CD14-positive monocyte (primary cell): ENCODE data around the gene VMP1. TPM values are rescaled to one million over a fixed set of nuclear protein-coding genes. Genes with fewer than 3 reads are reported as not detected.

ENCODE experiments used
- DNase-seq, 3 donors: peaks; one replicate each; pipeline ENCODE4 v3.0.0-alpha.2; 2011 to 2022
- H2AFZ ChIP-seq: 2 replicates; pipeline ENCODE4 v1.6.0; 2012; ENCODE audit warnings: mild to moderate bottlenecking, low read depth, low read length, inconsistent platforms; ENCODE audit not compliant: insufficient read depth, poor library complexity, severe bottlenecking
- H3K27ac ChIP-seq, 2 donors: 1 replicate in 1 of 2; 2 replicates in 1 of 2; pipeline ENCODE4 v1.5.1; 2012 to 2013; ENCODE audit warnings: low read length in 2 of 2, control low read depth in 1 of 2, inconsistent platforms in 1 of 2, low read depth in 1 of 2, mild to moderate bottlenecking in 1 of 2
- H3K27me3 ChIP-seq, 2 donors: one replicate each; pipeline versions ENCODE4 v1.6.0 to v1.6.1; 2011 to 2013; ENCODE audit warnings: low read length in 2 of 2; ENCODE audit not compliant: control insufficient read depth in 2 of 2, insufficient read depth in 2 of 2
- H3K36me3 ChIP-seq, 2 donors: replicated peaks in 1 of 2; 1 replicate in 1 of 2; 2 replicates in 1 of 2; pipeline versions ENCODE4 v1.5.1 to v1.6.1; 2012 to 2013; ENCODE audit warnings: low read length in 2 of 2, control low read depth in 1 of 2, inconsistent platforms in 1 of 2, mild to moderate bottlenecking in 1 of 2; ENCODE audit not compliant: insufficient read depth in 2 of 2, control insufficient read depth in 1 of 2
- H3K4me1 ChIP-seq, 2 donors: 1 replicate in 1 of 2; 2 replicates in 1 of 2; pipeline versions ENCODE4 v1.5.1 to v1.6.1; 2012 to 2013; ENCODE audit warnings: low read length in 2 of 2, control low read depth in 1 of 2, inconsistent platforms in 1 of 2, mild to moderate bottlenecking in 1 of 2, moderate library complexity in 1 of 2; ENCODE audit not compliant: insufficient read depth in 2 of 2, control insufficient read depth in 1 of 2
- H3K4me2 ChIP-seq: replicated peaks from 2 replicates; pipeline ENCODE3; 2012; ENCODE audit warnings: low read length, moderate library complexity, mild to moderate bottlenecking; ENCODE audit not compliant: poor library complexity, severe bottlenecking; ENCODE audit errors: extremely low read depth
- H3K4me3 ChIP-seq, 3 experiments: fragments of 200-600 bp in 1 of 3; sonication (generic) in 1 of 3; replicated peaks in 1 of 3; 1 replicate in 2 of 3; 2 replicates in 1 of 3; pipeline ENCODE4 v1.5.1; 2011 to 2013; ENCODE audit warnings: low read length in 3 of 3, mild to moderate bottlenecking in 3 of 3, control low read depth in 2 of 3, low read depth in 2 of 3, inconsistent platforms in 1 of 3, moderate library complexity in 1 of 3
- H3K79me2 ChIP-seq: 2 replicates; pipeline ENCODE4 v1.6.0; 2012; ENCODE audit warnings: mild to moderate bottlenecking, control low read depth, inconsistent platforms, low read length, moderate library complexity; ENCODE audit not compliant: insufficient read depth
- H3K9ac ChIP-seq: 2 replicates; pipeline ENCODE4 v1.6.0; 2017; ENCODE audit warnings: low read length, mild to moderate bottlenecking; ENCODE audit not compliant: insufficient read depth, poor library complexity, severe bottlenecking
- H3K9me3 ChIP-seq, 2 donors: replicated peaks in 1 of 2; 1 replicate in 1 of 2; 2 replicates in 1 of 2; pipeline versions ENCODE4 v1.5.1 to v1.6.1; 2012 to 2013; ENCODE audit warnings: low read length in 2 of 2, control low read depth in 1 of 2; ENCODE audit not compliant: control insufficient read depth in 1 of 2, insufficient read depth in 1 of 2
- H4K20me1 ChIP-seq: 2 replicates; pipeline ENCODE4 v1.6.0; 2012; ENCODE audit warnings: mild to moderate bottlenecking, low read length, control low read depth, moderate library complexity; ENCODE audit not compliant: insufficient read depth
- H3K27ac Mint-ChIP-seq, 7 donors: one replicate each; pipeline ENCODE4 v1.8.0; 2020; ENCODE audit warnings: mild to moderate bottlenecking in 7 of 7, mixed read lengths in 7 of 7, moderate library complexity in 6 of 7, inconsistent platforms in 2 of 7
- H3K27me3 Mint-ChIP-seq, 3 donors: one replicate each; pipeline ENCODE4 v1.8.0; 2021 to 2022; ENCODE audit warnings: low read depth in 3 of 3, mild to moderate bottlenecking in 3 of 3, mixed read lengths in 3 of 3, moderate library complexity in 3 of 3, inconsistent platforms in 1 of 3
- H3K36me3 Mint-ChIP-seq, 2 donors: one replicate each; pipeline ENCODE4 v1.8.0; 2020; ENCODE audit warnings: mixed read lengths in 2 of 2, inconsistent platforms in 1 of 2, mild to moderate bottlenecking in 1 of 2
- H3K4me1 Mint-ChIP-seq: one replicate; pipeline ENCODE4 v1.8.0; 2020; ENCODE audit warnings: mild to moderate bottlenecking, mixed read lengths
- H3K4me3 Mint-ChIP-seq, 2 donors: one replicate each; pipeline ENCODE4 v1.8.0; 2020; ENCODE audit warnings: mild to moderate bottlenecking in 2 of 2, mixed read lengths in 2 of 2, moderate library complexity in 1 of 2
- H3K9me3 Mint-ChIP-seq, 7 donors: one replicate each; pipeline ENCODE4 v1.8.0; 2020 to 2022; ENCODE audit warnings: mixed read lengths in 7 of 7, mild to moderate bottlenecking in 6 of 7, moderate library complexity in 6 of 7, inconsistent platforms in 2 of 7
- CTCF ChIP-seq: fragments of 200-600 bp; IDR thresholded peaks from one replicate; pipeline ENCODE4 v1.8.0; 2022; ENCODE audit warnings: antibody characterized with exemption, mild to moderate bottlenecking
- WGBS: methylation state at CpG from one replicate; pipeline ENCODE4 v1.1.5; 2013; ENCODE audit warnings: missing lambda C conversion rate; ENCODE audit not compliant: insufficient coverage; 5-methylcytosine and 5-hydroxymethylcytosine counted together
- intact Hi-C, 2 donors: fragments of 100-400 bp; cut with micrococcal nuclease; formaldehyde crosslinking; loops; one replicate each; pipeline versions ENCODE4 v1.15.0 to v1.15.1; 2023
- polyA plus RNA-seq, 3 donors: library from polyadenylated mRNA; depleted of rRNA in 1 of 3; unstranded in 2 of 3; stranded (reverse) in 1 of 3; fragments of 300-500 nt in 2 of 3; fragments of >200 nt in 1 of 3; fragmentation: Illumina TruSeq in 2 of 3; gene quantifications; 1 replicate in 2 of 3; 2 replicates in 1 of 3; pipeline ENCODE4 v1.2.3, GENCODE V29; 2012 to 2021

Gene VMP1
- polyA plus RNA-seq, 3 donors, result 246 to 511 (median 386) TPM

GRCh38 chr17:59863616-59864015 is 156.2 kb downstream of the VMP1 start:
- H3K9me3 Mint-ChIP-seq, result no peaks in the 10 kb centered on the region
- Histone ChIP-seq H3K27ac (no peak overlapping the region), H3K4me2 (no peak overlapping the region), H3K4me3 (no peak overlapping the region), H3K4me1 (peaks cover 4 to 8% of the 10 kb centered on the region in 2 donors), H3K36me3 (peaks cover 10 to 40% of the 10 kb centered on the region in 2 donors), H3K9me3 (no peaks in the 10 kb centered on the region), H3K9ac (no peak overlapping the region), H3K79me2 (no peaks in the 10 kb centered on the region), H2AFZ (no peak overlapping the region), H4K20me1 (no peaks in the 10 kb centered on the region), H3K27me3 (no peaks in the 10 kb centered on the region)
- no peak for TF ChIP-seq CTCF
- DNase-seq, result no peak
- H3K4me3 Mint-ChIP-seq, result no peak overlapping the region
- no peak overlapping the region for H3K27ac Mint-ChIP-seq
- WGBS, result no CpG with 5 or more reads among the region's 3 CpGs
- intact Hi-C loops, result no loop called here
- peaks cover 9% of the 10 kb centered on the region for H3K4me1 Mint-ChIP-seq
- peaks cover 28 to 52% of the 10 kb centered on the region in 2 donors for H3K36me3 Mint-ChIP-seq
- no peaks in the 10 kb centered on the region for H3K27me3 Mint-ChIP-seq

GRCh38 chr17:59869941-59870218 is 162.4 kb downstream of the VMP1 start:
- Mint-ChIP-seq H3K4me3 (no peak overlapping the region), H3K4me1 (peaks cover 6% of the 10 kb centered on the region), H3K36me3 (peaks cover 25 to 34% of the 10 kb centered on the region in 2 donors), H3K27me3 (no peaks in the 10 kb centered on the region), H3K27ac (no peak overlapping the region), H3K9me3 (no peaks in the 10 kb centered on the region)
- H2AFZ ChIP-seq, result no peak overlapping the region
- peaks cover 12 to 39% of the 10 kb centered on the region in 2 donors for H3K36me3 ChIP-seq
- H3K9me3 ChIP-seq, result no peaks in the 10 kb centered on the region
- no peak overlapping the region for H3K27ac ChIP-seq
- H3K4me3 ChIP-seq, result no peak overlapping the region
- intact Hi-C loops, result no loop called here
- no peaks in the 10 kb centered on the region for H3K4me1 ChIP-seq
- DNase-seq, result no peak
- H3K27me3 ChIP-seq, result no peaks in the 10 kb centered on the region
- no peak overlapping the region for H3K9ac ChIP-seq
- H4K20me1 ChIP-seq, result no peaks in the 10 kb centered on the region
- TF ChIP-seq CTCF, result no peak
- WGBS, result 17% methylated on average over 1 of the region's 1 CpG
- no peaks in the 10 kb centered on the region for H3K79me2 ChIP-seq
- no peak overlapping the region for H3K4me2 ChIP-seq
